Panc1 (cell line): ENCODE results near the gene KIRREL3. TPM values are rescaled to one million over a fixed set of nuclear protein-coding genes. Genes with fewer than 3 reads are reported as not detected.

ENCODE experiments used
- ATAC-seq: fragments of 200-7000 bp; cut with Tn5 transposase; 2 replicates; pipeline ENCODE4 v1.9.1; 2020; ENCODE audit warnings: mild to moderate bottlenecking, moderate library complexity
- BruUV-seq: library from RNA; stranded (reverse); fragments of 400-500 nt; replicated peaks from 2 replicates; lab custom pipeline; 2021; lab: Mats Ljungman, UMichigan
- CTCF ChIA-PET: fragments of 300-600 bp; sonication (Branson Sonifier 250); formaldehyde crosslinking; loops from one replicate; lab custom pipeline; 2022; ENCODE audit warnings: antibody characterized with exemption; lab: Charles Lee
- POLR2A ChIA-PET: fragments of 300-600 bp; sonication (Branson Sonifier 250); formaldehyde crosslinking; loops from one replicate; lab custom pipeline; 2022; ENCODE audit warnings: antibody characterized with exemption; lab: Charles Lee
- DNase-seq: peaks from one replicate; pipeline ENCODE4 v3.0.0-alpha.2; 2010; ENCODE audit warnings: low read depth, low spot score
- H3K27ac ChIP-seq: 2 replicates; pipeline ENCODE4 v1.5.1; 2011; ENCODE audit warnings: mild to moderate bottlenecking, low read length, inconsistent platforms
- H3K27me3 ChIP-seq: fragments of 200-500 bp; sonication (Bioruptor generic); 2 replicates; pipeline ENCODE4 v1.6.0; 2014; ENCODE audit warnings: low read length, inconsistent platforms; ENCODE audit not compliant: control insufficient read depth, insufficient read depth
- H3K36me3 ChIP-seq: fragments of 200-500 bp; sonication (Bioruptor generic); 2 replicates; pipeline ENCODE4 v1.5.1; 2014; ENCODE audit warnings: inconsistent platforms, mild to moderate bottlenecking, low read length, moderate library complexity; ENCODE audit not compliant: control insufficient read depth, insufficient read depth
- H3K4me1 ChIP-seq: 2 replicates; pipeline ENCODE4 v1.5.1; 2011; ENCODE audit warnings: inconsistent platforms, mild to moderate bottlenecking, low read length, moderate library complexity; ENCODE audit not compliant: control insufficient read depth, insufficient read depth
- H3K4me3 ChIP-seq, 2 experiments: 2 replicates each; pipeline ENCODE4 v1.5.1; 2011 to 2012; ENCODE audit warnings: low read depth in 2 of 2, low read length in 2 of 2, mild to moderate bottlenecking in 2 of 2, inconsistent platforms in 1 of 2, moderate library complexity in 1 of 2
- H3K9me3 ChIP-seq: fragments of 200-500 bp; sonication (Bioruptor generic); 2 replicates; pipeline ENCODE4 v1.5.1; 2014; ENCODE audit warnings: low read depth, mild to moderate bottlenecking, inconsistent platforms, low read length, moderate library complexity; ENCODE audit not compliant: control insufficient read depth, insufficient read depth
- CTCF ChIP-seq: fragments of 450-650 bp; IDR thresholded peaks from 2 replicates; pipeline ENCODE4 v1.5.1; 2017; ENCODE audit warnings: mild to moderate bottlenecking
- POLR2AphosphoS5 ChIP-seq: IDR thresholded peaks from 2 replicates; pipeline ENCODE4 v1.6.1; 2012; ENCODE audit warnings: mild to moderate bottlenecking, low read depth, low read length, moderate library complexity
- REST ChIP-seq, 2 experiments: IDR thresholded peaks; 2 replicates each; pipeline ENCODE4 v1.6.1; 2011 to 2012; ENCODE audit warnings: low read depth in 2 of 2, control low read depth in 1 of 2, low read length in 1 of 2, mild to moderate bottlenecking in 1 of 2, moderate library complexity in 1 of 2; ENCODE audit not compliant: insufficient read depth in 1 of 2
- SIN3A ChIP-seq: IDR thresholded peaks from 2 replicates; pipeline ENCODE4 v1.6.1; 2012; ENCODE audit warnings: low read depth, mild to moderate bottlenecking, low read length, moderate library complexity, borderline replicate concordance; ENCODE audit not compliant: insufficient read depth
- TCF7L2 ChIP-seq: IDR thresholded peaks from 2 replicates; pipeline ENCODE4 v1.6.1; 2011; ENCODE audit warnings: mild to moderate bottlenecking, low read depth, low read length, inconsistent platforms
- in situ Hi-C: cut with HindIII; loops from 2 replicates; pipeline ENCODE4 v1.10.0; 2016; ENCODE audit warnings: low sequenced_read_pairs, low pct_unique_long_range_greater_than_20kb
- intact Hi-C: fragments of 100-400 bp; cut with micrococcal nuclease; formaldehyde crosslinking; loops from one replicate; pipeline ENCODE4 v1.10.0; 2022; ENCODE audit not compliant: unreplicated experiment
- total RNA-seq: library from RNA; stranded (reverse); gene quantifications from one replicate; pipeline ENCODE4 v1.2.1, GENCODE V29; 2021; ENCODE audit not compliant: unreplicated experiment

KIRREL3 gene
- total RNA-seq, 1 experiment from 2014 or later, result 0.36 TPM

- no peak overlapping the region for H3K27ac ChIP-seq
- POLR2A ChIA-PET, result no interaction called here
- H3K9me3 ChIP-seq, result no peaks in the 10 kb centered on the region
- H3K36me3 ChIP-seq, result no peaks in the 10 kb centered on the region
- TF ChIP-seq REST (IDR thresholded peaks at IDR 0.05; ENCODE audit: insufficient read depth in 1 of 2, low read depth in 2 of 2, low read length in 1 of 2) (no peak), POLR2AphosphoS5 (no peak), SIN3A (no peak), TCF7L2 (no peak), CTCF (no peak)
- intact Hi-C loops (no loop called here), in situ Hi-C loops (no loop called here)
- H3K4me3 ChIP-seq, result no peak overlapping the region
- CTCF ChIA-PET, result interaction anchor here (0.5 to 2.5 kb wide), 18 partner anchors 8 to 1870 kb away, joined by 3 to 27 read pairs (median 4); partner anchors contain the start of gene DCPS
- peaks cover 3% of the 10 kb centered on the region; the same call in 1 of the 2 replicates for H3K4me1 ChIP-seq
- no TSS peak for BruUV-seq
- no peaks in the 10 kb centered on the region for H3K27me3 ChIP-seq
- DNase-seq, result no peak
- no peak for ATAC-seq
Measured at GRCh38 chr11:126481303-126481680, 519.3 kb downstream of the KIRREL3 start.

GRCh38 chr11:126480410-126481302, 519.9 kb downstream of the KIRREL3 start:
- Histone ChIP-seq H3K9me3 (no peaks in the 10 kb centered on the region), H3K4me1 (peaks cover 3% of the 10 kb centered on the region; the same call in 1 of the 2 replicates), H3K27me3 (no peaks in the 10 kb centered on the region), H3K36me3 (no peaks in the 10 kb centered on the region), H3K4me3 (peak overlapping the region in 1 of 2 experiments; percentile 32; a peak in 3 of 4 replicates), H3K27ac (peak overlapping the region; percentile 85)
- TF ChIP-seq POLR2AphosphoS5 (no peak), SIN3A (no peak), CTCF (peak; percentile 98)
- POLR2A ChIA-PET, result no interaction called here
- CTCF ChIA-PET, result interaction anchor here (0.5 to 2.5 kb wide), 22 partner anchors 9 to 1871 kb away, joined by 3 to 27 read pairs (median 4); partner anchors contain the start of gene DCPS
- DNase-seq (peak; percentile 59), ATAC-seq (peak; percentile 91)
- intact Hi-C loops, result loop anchor here (1.0 kb wide), 1 partner anchor 170 kb away; no protein-coding TSS in a partner anchor
- BruUV-seq, result no TSS peak
- in situ Hi-C loops, result no loop called here
